ENCODE data around the gene IMPA2. TPM values are rescaled to one million over a fixed set of nuclear protein-coding genes. Genes with fewer than 3 reads are reported as not detected.
"Not testable (repeated sequence)": the region's sequence is repeated elsewhere in the genome, so short reads cannot be mapped to it uniquely, and the experiment has no call there.

IMPA2 gene
- total and polyA plus RNA-seq, 4 donors: 43.4 to 65.4 (median 61.5) TPM

GRCh38 chr18:11956371-11957308, 24.7 kb upstream of the IMPA2 start:
- Histone ChIP-seq H3K4me1 (ENCODE audit: control insufficient read depth in 5 of 5, insufficient read depth in 5 of 5, low read length in 5 of 5) (peaks cover 0 to 3% (median 0%) of the 10 kb centered on the region in 5 donors), H3K9ac (ENCODE audit: insufficient read depth in 1 of 2, low read length in 2 of 2) (no peak overlapping the region), H3K27ac (ENCODE audit: low read depth in 1 of 2, low read length in 1 of 2) (no peak overlapping the region), H3K9me3 (ENCODE audit: control insufficient read depth in 4 of 4, insufficient read depth in 3 of 4, low read length in 3 of 4) (peaks cover 0 to 4% (median 3%) of the 10 kb centered on the region in 4 donors), H3K36me3 (ENCODE audit: control insufficient read depth in 4 of 4, insufficient read depth in 4 of 4, low read length in 4 of 4) (no peaks in the 10 kb centered on the region), H3K27me3 (ENCODE audit: control insufficient read depth in 3 of 3, insufficient read depth in 3 of 3, low read length in 2 of 3) (no peaks in the 10 kb centered on the region), H3K4me3 (no peak overlapping the region)
- no peak for TF ChIP-seq CTCF (IDR thresholded peaks at IDR 0.05; ENCODE audit: control extremely low read depth, extremely low read depth)
- WGBS, 2 donors: 92 to 93% methylated on average over 10 of the region's 10 CpGs
- DNase-seq: no peak
- ATAC-seq (ENCODE audit: insufficient read depth, low FRiP score): no peak

DNA sequence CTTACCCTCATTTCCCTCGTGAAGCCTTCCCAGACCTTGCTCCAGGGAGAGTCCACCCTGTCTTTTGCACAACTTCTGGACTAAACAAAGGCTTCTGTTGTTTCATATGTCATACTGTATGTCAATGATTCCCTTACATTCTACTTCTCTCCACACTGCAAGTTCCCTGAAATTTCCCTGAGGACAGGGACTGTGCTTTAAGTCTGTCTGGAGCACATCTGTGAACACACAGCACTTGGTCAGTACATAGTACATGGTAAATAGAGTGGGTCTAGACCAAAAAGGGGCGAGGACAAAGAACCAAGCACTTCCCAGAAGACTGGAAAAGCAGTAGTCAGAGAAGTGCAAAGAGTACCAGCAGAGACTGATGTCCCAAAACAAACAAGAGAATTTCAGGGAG, 23.7 kb upstream of the IMPA2 start:
- H3K27me3 ChIP-seq (ENCODE audit: control insufficient read depth in 3 of 3, insufficient read depth in 3 of 3, low read length in 2 of 3): no peaks in the 10 kb centered on the region
- DNase-seq (no peak), ATAC-seq (ENCODE audit: insufficient read depth, low FRiP score) (no peak)
- WGBS, 2 donors: 76 to 89% methylated on average over 2 of the region's 2 CpGs
- H3K27ac ChIP-seq (ENCODE audit: low read depth in 1 of 2, low read length in 1 of 2): no peak overlapping the region
- peaks cover 0 to 3% (median 0%) of the 10 kb centered on the region in 5 donors for H3K4me1 ChIP-seq (ENCODE audit: control insufficient read depth in 5 of 5, insufficient read depth in 5 of 5, low read length in 5 of 5)
- no peak overlapping the region for H3K9ac ChIP-seq (ENCODE audit: insufficient read depth in 1 of 2, low read length in 2 of 2)
- H3K4me3 ChIP-seq: no peak overlapping the region
- no peak for TF ChIP-seq CTCF (IDR thresholded peaks at IDR 0.05; ENCODE audit: control extremely low read depth, extremely low read depth)
- peaks cover 0 to 4% (median 3%) of the 10 kb centered on the region in 4 donors for H3K9me3 ChIP-seq (ENCODE audit: control insufficient read depth in 4 of 4, insufficient read depth in 3 of 4, low read length in 3 of 4)
- no peaks in the 10 kb centered on the region for H3K36me3 ChIP-seq (ENCODE audit: control insufficient read depth in 4 of 4, insufficient read depth in 4 of 4, low read length in 4 of 4)

DNA sequence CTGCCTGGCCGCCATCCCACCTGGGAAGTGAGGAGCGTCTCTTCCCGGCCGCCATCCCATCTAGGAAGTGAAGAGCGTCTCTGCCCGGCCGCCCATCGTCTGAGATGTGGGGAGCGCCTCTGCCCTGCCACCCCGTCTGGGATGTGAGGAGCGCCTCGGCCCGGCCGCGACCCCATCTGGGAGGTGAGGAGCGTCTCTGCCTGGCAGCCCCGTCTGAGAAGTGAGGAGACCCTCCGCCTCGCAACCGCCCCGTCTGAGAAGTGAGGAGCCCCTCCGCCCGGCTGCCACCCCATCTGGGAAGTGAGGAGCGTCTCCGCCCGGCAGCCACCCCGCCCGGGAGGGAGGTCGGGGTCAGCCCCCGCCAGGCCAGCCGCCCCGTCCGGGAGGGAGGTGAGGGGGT, 21.7 kb upstream of the IMPA2 start:
- H3K4me1 ChIP-seq (ENCODE audit: control insufficient read depth in 5 of 5, insufficient read depth in 5 of 5, low read length in 5 of 5); H3K9me3 ChIP-seq (ENCODE audit: control insufficient read depth in 4 of 4, insufficient read depth in 3 of 4, low read length in 3 of 4); H3K9ac ChIP-seq (ENCODE audit: insufficient read depth in 1 of 2, low read length in 2 of 2); H3K36me3 ChIP-seq (ENCODE audit: control insufficient read depth in 4 of 4, insufficient read depth in 4 of 4, low read length in 4 of 4); ATAC-seq (ENCODE audit: insufficient read depth, low FRiP score); H3K4me3 ChIP-seq; H3K27ac ChIP-seq (ENCODE audit: low read depth in 1 of 2, low read length in 1 of 2); DNase-seq; H3K27me3 ChIP-seq (ENCODE audit: control insufficient read depth in 3 of 3, insufficient read depth in 3 of 3, low read length in 2 of 3): not testable (repeated sequence)
- 96 to 97% methylated on average over 26 to 33 of the region's 33 CpGs for WGBS, 2 donors

DNA sequence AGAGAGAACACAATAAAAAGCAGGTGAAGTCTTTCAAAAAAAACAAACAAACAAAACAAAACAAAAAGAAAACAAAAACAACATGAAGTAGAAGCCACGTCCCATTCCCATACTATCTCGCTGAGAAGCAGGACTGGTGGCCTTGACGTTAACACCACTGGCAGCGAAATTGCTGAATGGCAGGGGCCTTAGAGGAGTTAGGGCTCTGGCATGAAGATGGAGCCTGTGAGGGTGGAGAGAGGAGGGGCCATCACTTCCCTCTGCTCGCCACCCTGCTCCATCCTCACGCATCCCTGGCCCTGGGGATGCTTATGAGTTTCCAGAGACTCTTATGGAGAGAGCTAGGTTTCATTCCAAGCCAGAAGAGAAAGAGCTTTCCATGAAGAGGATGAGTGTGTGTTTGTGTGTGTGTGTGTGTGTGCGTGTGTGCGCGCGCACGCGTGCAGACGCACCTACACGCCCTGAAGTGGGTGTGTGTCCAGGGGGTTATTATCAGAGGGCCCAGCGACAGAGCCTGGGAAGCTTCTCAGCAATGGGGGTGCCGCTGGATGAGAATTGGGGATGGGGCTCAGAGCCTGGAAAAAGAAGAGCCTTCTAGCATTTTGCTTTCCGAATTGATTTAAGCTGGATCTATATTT, 20.4 kb upstream of the IMPA2 start:
- no peak for DNase-seq
- 93% methylated on average over 17 of the region's 17 CpGs for WGBS, 2 donors
- H3K9ac ChIP-seq (ENCODE audit: insufficient read depth in 1 of 2, low read length in 2 of 2): no peak overlapping the region
- H3K9me3 ChIP-seq (ENCODE audit: control insufficient read depth in 4 of 4, insufficient read depth in 3 of 4, low read length in 3 of 4): peaks cover 0 to 4% (median 3%) of the 10 kb centered on the region in 4 donors
- H3K27me3 ChIP-seq (ENCODE audit: control insufficient read depth in 3 of 3, insufficient read depth in 3 of 3, low read length in 2 of 3): no peaks in the 10 kb centered on the region
- no peak for ATAC-seq (ENCODE audit: insufficient read depth, low FRiP score)
- no peak overlapping the region for H3K27ac ChIP-seq (ENCODE audit: low read depth in 1 of 2, low read length in 1 of 2)
- peaks cover 0 to 4% (median 0%) of the 10 kb centered on the region in 5 donors for H3K4me1 ChIP-seq (ENCODE audit: control insufficient read depth in 5 of 5, insufficient read depth in 5 of 5, low read length in 5 of 5)
- H3K36me3 ChIP-seq (ENCODE audit: control insufficient read depth in 4 of 4, insufficient read depth in 4 of 4, low read length in 4 of 4): no peaks in the 10 kb centered on the region
- TF ChIP-seq CTCF (IDR thresholded peaks at IDR 0.05; ENCODE audit: control extremely low read depth, extremely low read depth): no peak
- no peak overlapping the region for H3K4me3 ChIP-seq
